ENCODE measurements around the gene PTPRA. TPM values are rescaled to one million over a fixed set of nuclear protein-coding genes. Genes with fewer than 3 reads are reported as not detected.

Gene PTPRA
- total and polyA plus RNA-seq, 9 of the 15 experiments (the other 6 are each of a cell fraction or from before 2014, with no cell fraction given), result 3.4 to 80.5 (median 28.0) TPM

DNA sequence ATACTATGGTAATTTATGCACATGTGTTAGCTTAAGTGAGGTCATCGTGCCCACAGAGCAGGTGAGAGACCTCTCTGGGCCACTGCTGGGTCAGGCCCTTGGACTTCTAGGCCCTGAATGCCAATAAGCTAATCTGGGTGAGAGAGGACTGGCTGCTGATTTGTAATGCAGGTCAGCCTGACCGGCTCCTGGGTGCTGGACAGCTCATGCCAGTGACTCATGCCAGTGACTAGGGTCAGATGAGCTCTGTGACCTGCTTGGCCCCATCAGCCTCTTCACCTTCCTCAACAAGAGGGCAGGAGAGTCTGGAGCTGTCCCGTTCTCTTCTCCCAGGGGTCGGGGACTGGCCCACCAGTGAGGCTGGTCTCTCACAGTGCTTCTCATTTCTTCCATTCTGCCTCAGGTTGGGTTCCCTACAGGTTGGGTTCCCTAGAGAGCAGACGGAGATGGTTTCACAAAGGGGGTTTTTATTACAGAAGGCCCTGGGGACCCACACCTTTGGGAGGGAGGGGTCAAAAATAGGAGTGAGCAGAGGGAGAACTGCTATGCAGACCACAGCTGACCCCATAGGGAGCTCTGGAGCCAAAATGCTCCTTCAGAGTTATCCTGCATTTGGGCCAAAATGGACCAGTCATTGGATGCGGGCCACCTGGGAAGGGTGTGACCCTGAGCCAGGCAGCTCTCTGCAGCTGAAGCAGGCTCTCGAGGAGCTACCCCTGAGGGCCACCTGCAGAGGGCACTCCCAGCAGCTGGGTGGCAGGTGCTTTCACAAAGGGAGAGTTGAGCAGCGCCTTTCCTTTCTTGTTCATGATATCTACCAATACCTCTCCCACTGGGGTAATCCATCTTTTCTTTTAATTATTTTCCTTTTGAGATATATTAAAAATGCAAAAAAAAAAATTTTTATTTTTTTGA lies 196.0 kb downstream of the PTPRA start:
- POLR2A ChIA-PET, result interaction anchor here (0.6 to 0.7 kb wide), 2 partner anchors 27 to 469 kb away, joined by 3 read pairs; no protein-coding TSS in a partner anchor
- BruUV-seq (replicated peaks), result no TSS peak
- no peaks in the 10 kb centered on the region for H3K27me3 ChIP-seq (ENCODE audit: control insufficient read depth in 2 of 2, insufficient read depth in 2 of 2, low read length in 2 of 2)
- peaks cover 0 to 18% of the 10 kb centered on the region in 2 experiments; a peak in 2 of 5 replicates for H3K4me1 ChIP-seq (replicated peaks in 1 of 2; ENCODE audit: control insufficient read depth in 2 of 2, insufficient read depth in 2 of 2, low read length in 2 of 2)
- ATAC-seq, result peak; percentile 77
- H3K27ac ChIP-seq (ENCODE audit: extremely low read depth, low read depth, low read length), result no peak overlapping the region
- in situ Hi-C loops (cut with MboI) (no loop called here), intact Hi-C loops (cut with micrococcal nuclease) (loop anchor here (5.0 kb wide), 1 partner anchor 38 kb away; no protein-coding TSS in a partner anchor)
- H3K9me1 ChIP-seq (ENCODE audit: control insufficient read depth, insufficient read depth, low read length), result no peaks in the 10 kb centered on the region
- H3K4me3 ChIP-seq, result no peak overlapping the region
- no peak overlapping the region for H3K4me2 ChIP-seq (ENCODE audit: insufficient read depth, low read length)
- H3K9me3 ChIP-seq (replicated peaks; ENCODE audit: control insufficient read depth, insufficient read depth, low read depth, low read length), result no peaks in the 10 kb centered on the region
- H3K36me3 ChIP-seq (ENCODE audit: control insufficient read depth, insufficient read depth, low read length), result no peaks in the 10 kb centered on the region
- no peaks in the 10 kb centered on the region for H4K20me1 ChIP-seq (replicated peaks; ENCODE audit: control insufficient read depth, insufficient read depth, low read length)
- 26% methylated on average over 7 of the region's 8 CpGs for WGBS (ENCODE audit: insufficient coverage, low coverage, missing lambda C conversion rate)
- no peak for FAIRE-seq
- CTCF ChIA-PET (ENCODE audit: low intra/inter-chr PET ratio), result interaction anchor here (0.6 to 0.7 kb wide), 2 partner anchors 16 to 44 kb away, joined by 3 to 4 read pairs; no protein-coding TSS in a partner anchor
- peak in 2 of 4 experiments; percentile 11 to 31 for DNase-seq (ENCODE audit: extremely low read depth in 1 of 4, low spot score in 3 of 4)
- H3K79me2 ChIP-seq (ENCODE audit: control insufficient read depth, insufficient read depth, low read length), result no peaks in the 10 kb centered on the region
- H2AFZ ChIP-seq (ENCODE audit: low read depth, low read length), result no peak overlapping the region
- no peak overlapping the region for H3K9ac ChIP-seq (ENCODE audit: insufficient read depth in 1 of 2, low read depth in 2 of 2, low read length in 2 of 2)
- TF ChIP-seq, protein P1, sequence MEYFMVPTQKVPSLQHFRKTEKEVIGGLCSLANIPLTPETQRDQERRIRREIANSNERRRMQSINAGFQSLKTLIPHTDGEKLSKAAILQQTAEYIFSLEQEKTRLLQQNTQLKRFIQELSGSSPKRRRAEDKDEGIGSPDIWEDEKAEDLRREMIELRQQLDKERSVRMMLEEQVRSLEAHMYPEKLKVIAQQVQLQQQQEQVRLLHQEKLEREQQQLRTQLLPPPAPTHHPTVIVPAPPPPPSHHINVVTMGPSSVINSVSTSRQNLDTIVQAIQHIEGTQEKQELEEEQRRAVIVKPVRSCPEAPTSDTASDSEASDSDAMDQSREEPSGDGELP (CRISPR knock-in tag; IDR thresholded peaks at IDR 0.05; ENCODE audit: borderline replicate concordance), result peak; percentile 17; the same call in 1 of the 2 replicates
- TF ChIP-seq FOSL1 (tag; conservative IDR thresholded peaks at IDR 0.05) (peak; percentile 62), RAD21 (CRISPR knock-in tag; conservative IDR thresholded peaks at IDR 0.05 in 1 of 2, IDR thresholded peaks at IDR 0.05 in 1 of 2) (peak in 1 of 2 experiments; percentile 40; a peak in 2 of 4 replicates)
- TF ChIP-seq, protein P2, sequence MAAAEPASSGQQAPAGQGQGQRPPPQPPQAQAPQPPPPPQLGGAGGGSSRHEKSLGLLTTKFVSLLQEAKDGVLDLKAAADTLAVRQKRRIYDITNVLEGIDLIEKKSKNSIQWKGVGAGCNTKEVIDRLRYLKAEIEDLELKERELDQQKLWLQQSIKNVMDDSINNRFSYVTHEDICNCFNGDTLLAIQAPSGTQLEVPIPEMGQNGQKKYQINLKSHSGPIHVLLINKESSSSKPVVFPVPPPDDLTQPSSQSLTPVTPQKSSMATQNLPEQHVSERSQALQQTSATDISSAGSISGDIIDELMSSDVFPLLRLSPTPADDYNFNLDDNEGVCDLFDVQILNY (CRISPR knock-in tag; IDR thresholded peaks at IDR 0.05), result no peak
- TF ChIP-seq, protein P3, sequence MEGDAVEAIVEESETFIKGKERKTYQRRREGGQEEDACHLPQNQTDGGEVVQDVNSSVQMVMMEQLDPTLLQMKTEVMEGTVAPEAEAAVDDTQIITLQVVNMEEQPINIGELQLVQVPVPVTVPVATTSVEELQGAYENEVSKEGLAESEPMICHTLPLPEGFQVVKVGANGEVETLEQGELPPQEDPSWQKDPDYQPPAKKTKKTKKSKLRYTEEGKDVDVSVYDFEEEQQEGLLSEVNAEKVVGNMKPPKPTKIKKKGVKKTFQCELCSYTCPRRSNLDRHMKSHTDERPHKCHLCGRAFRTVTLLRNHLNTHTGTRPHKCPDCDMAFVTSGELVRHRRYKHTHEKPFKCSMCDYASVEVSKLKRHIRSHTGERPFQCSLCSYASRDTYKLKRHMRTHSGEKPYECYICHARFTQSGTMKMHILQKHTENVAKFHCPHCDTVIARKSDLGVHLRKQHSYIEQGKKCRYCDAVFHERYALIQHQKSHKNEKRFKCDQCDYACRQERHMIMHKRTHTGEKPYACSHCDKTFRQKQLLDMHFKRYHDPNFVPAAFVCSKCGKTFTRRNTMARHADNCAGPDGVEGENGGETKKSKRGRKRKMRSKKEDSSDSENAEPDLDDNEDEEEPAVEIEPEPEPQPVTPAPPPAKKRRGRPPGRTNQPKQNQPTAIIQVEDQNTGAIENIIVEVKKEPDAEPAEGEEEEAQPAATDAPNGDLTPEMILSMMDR (IDR thresholded peaks at IDR 0.05 in 2 of 3, conservative IDR thresholded peaks at IDR 0.05 in 1 of 3; ENCODE audit: insufficient read depth in 2 of 3, low read depth in 1 of 3, low read length in 3 of 3), result peak; percentile 43 to 54 (median 52)
- TF ChIP-seq, protein P4, sequence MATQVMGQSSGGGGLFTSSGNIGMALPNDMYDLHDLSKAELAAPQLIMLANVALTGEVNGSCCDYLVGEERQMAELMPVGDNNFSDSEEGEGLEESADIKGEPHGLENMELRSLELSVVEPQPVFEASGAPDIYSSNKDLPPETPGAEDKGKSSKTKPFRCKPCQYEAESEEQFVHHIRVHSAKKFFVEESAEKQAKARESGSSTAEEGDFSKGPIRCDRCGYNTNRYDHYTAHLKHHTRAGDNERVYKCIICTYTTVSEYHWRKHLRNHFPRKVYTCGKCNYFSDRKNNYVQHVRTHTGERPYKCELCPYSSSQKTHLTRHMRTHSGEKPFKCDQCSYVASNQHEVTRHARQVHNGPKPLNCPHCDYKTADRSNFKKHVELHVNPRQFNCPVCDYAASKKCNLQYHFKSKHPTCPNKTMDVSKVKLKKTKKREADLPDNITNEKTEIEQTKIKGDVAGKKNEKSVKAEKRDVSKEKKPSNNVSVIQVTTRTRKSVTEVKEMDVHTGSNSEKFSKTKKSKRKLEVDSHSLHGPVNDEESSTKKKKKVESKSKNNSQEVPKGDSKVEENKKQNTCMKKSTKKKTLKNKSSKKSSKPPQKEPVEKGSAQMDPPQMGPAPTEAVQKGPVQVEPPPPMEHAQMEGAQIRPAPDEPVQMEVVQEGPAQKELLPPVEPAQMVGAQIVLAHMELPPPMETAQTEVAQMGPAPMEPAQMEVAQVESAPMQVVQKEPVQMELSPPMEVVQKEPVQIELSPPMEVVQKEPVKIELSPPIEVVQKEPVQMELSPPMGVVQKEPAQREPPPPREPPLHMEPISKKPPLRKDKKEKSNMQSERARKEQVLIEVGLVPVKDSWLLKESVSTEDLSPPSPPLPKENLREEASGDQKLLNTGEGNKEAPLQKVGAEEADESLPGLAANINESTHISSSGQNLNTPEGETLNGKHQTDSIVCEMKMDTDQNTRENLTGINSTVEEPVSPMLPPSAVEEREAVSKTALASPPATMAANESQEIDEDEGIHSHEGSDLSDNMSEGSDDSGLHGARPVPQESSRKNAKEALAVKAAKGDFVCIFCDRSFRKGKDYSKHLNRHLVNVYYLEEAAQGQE (IDR thresholded peaks at IDR 0.05; ENCODE audit: borderline replicate concordance), result peak; percentile 7
- TF ChIP-seq, protein P4 (CRISPR knock-in tag; IDR thresholded peaks at IDR 0.05; ENCODE audit: low read depth), result no peak

All from K562 (cell line).